NT2/D1 (cell line): Measurements from ENCODE around the gene RFTN1.

Source experiments
- YY1 ChIP-seq: IDR thresholded peaks from 2 replicates; pipeline ENCODE4 v1.6.1; 2011; ENCODE audit not compliant: insufficient read length, insufficient read depth
- ZNF274 ChIP-seq: IDR thresholded peaks from 2 replicates; pipeline ENCODE4 v1.6.1; 2011; ENCODE audit warnings: mild to moderate bottlenecking, low read depth, low read length

- TF ChIP-seq ZNF274 = no peak
- TF ChIP-seq YY1 = no peak
Observed at GRCh38 chr3:16326724-16327349, 186.7 kb downstream of the RFTN1 start.
